ENCODE measurements around the gene PIGS. TPM values are rescaled to one million over a fixed set of nuclear protein-coding genes. Genes with fewer than 3 reads are reported as not detected.

The PIGS gene
- total and polyA plus RNA-seq, 2 donors (not counting 1 experiment from before 2014, with no cell fraction given): 53.7 to 68.4 TPM

DNA sequence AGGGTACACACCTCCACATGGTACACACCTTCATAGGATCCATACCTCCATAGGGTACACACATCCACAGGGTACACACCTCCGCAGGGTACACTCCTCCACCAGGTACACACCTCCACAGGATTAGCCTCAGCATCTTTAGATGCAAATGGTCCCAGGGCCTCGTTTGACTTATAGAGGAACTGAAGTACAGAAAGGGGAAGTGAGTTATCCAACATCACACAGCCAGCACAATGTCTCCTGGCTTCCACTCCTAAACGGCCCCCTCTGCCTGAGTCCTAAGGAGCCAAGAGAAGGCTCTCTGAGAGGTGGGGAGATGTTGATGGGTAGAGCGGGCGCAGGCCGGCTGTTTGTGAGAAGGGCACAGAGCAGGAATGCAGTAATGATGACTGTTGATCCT lies 53.2 kb downstream of the PIGS start:
- Histone ChIP-seq H3K27me3 (ENCODE audit: control insufficient read depth, insufficient read depth, low read length) (no peaks in the 10 kb centered on the region), H4K20me1 (ENCODE audit: control insufficient read depth, extremely low read depth, insufficient read depth, low read length) (no peaks in the 10 kb centered on the region), H3K79me2 (ENCODE audit: control insufficient read depth, insufficient read depth, low read length) (no peaks in the 10 kb centered on the region), H3K9me3 (ENCODE audit: control insufficient read depth, insufficient read depth, low read depth, low read length) (no peaks in the 10 kb centered on the region), H3K4me3 (replicated peaks in 1 of 4; ENCODE audit: control extremely low read depth in 1 of 4, insufficient read depth in 1 of 4, low read depth in 3 of 4, low read length in 4 of 4) (no peak overlapping the region), H3K36me3 (ENCODE audit: control insufficient read depth, insufficient read depth, low read length) (no peaks in the 10 kb centered on the region), H3K27ac (ENCODE audit: insufficient read depth, low read length) (no peak overlapping the region), H3K4me2 (ENCODE audit: extremely low read depth, insufficient read depth, low read length) (no peak overlapping the region), H2AFZ (ENCODE audit: low read length) (no peak overlapping the region), H3K9ac (ENCODE audit: insufficient read depth, low read length) (no peak overlapping the region), H3K4me1 (ENCODE audit: control insufficient read depth, extremely low read depth, insufficient read depth, low read length) (no peaks in the 10 kb centered on the region)
- no peak for DNase-seq (ENCODE audit: low read depth in 2 of 2)
- TF ChIP-seq, protein P1, sequence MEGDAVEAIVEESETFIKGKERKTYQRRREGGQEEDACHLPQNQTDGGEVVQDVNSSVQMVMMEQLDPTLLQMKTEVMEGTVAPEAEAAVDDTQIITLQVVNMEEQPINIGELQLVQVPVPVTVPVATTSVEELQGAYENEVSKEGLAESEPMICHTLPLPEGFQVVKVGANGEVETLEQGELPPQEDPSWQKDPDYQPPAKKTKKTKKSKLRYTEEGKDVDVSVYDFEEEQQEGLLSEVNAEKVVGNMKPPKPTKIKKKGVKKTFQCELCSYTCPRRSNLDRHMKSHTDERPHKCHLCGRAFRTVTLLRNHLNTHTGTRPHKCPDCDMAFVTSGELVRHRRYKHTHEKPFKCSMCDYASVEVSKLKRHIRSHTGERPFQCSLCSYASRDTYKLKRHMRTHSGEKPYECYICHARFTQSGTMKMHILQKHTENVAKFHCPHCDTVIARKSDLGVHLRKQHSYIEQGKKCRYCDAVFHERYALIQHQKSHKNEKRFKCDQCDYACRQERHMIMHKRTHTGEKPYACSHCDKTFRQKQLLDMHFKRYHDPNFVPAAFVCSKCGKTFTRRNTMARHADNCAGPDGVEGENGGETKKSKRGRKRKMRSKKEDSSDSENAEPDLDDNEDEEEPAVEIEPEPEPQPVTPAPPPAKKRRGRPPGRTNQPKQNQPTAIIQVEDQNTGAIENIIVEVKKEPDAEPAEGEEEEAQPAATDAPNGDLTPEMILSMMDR (conservative IDR thresholded peaks at IDR 0.05 in 1 of 2, IDR thresholded peaks at IDR 0.05 in 1 of 2; ENCODE audit: low read depth in 1 of 2, low read length in 2 of 2): no peak
- TF ChIP-seq EZH2 (IDR thresholded peaks at IDR 0.05; ENCODE audit: low read length, missing control alignments): no peak

DNA sequence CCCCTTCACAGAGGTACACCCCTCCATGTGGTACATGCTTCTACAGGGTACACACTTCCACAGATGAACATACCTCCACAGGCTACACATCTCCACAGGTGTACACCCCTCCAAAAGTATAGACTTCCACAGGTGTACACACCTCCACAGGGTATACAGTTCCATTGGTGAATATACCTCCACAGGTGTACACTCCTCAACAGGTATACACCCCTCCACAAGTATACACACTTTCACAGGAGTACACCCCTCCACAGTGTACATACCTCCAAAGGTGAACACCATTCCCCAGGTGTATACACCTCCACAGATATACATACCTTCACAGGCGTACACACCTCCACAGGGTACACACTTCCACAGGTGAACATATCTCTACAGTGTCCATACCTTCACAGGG lies 55.8 kb downstream of the PIGS start:
- Histone ChIP-seq H3K36me3 (ENCODE audit: control insufficient read depth, insufficient read depth, low read length) (no peaks in the 10 kb centered on the region), H3K9ac (ENCODE audit: insufficient read depth, low read length) (no peak overlapping the region), H4K20me1 (ENCODE audit: control insufficient read depth, extremely low read depth, insufficient read depth, low read length) (no peaks in the 10 kb centered on the region), H3K27ac (ENCODE audit: insufficient read depth, low read length) (no peak overlapping the region), H3K79me2 (ENCODE audit: control insufficient read depth, insufficient read depth, low read length) (no peaks in the 10 kb centered on the region), H3K27me3 (ENCODE audit: control insufficient read depth, insufficient read depth, low read length) (peaks cover 2% of the 10 kb centered on the region), H2AFZ (ENCODE audit: low read length) (no peak overlapping the region), H3K4me3 (replicated peaks in 1 of 4; ENCODE audit: control extremely low read depth in 1 of 4, insufficient read depth in 1 of 4, low read depth in 3 of 4, low read length in 4 of 4) (no peak overlapping the region), H3K9me3 (ENCODE audit: control insufficient read depth, insufficient read depth, low read depth, low read length) (no peaks in the 10 kb centered on the region), H3K4me1 (ENCODE audit: control insufficient read depth, extremely low read depth, insufficient read depth, low read length) (no peaks in the 10 kb centered on the region), H3K4me2 (ENCODE audit: extremely low read depth, insufficient read depth, low read length) (no peak overlapping the region)
- TF ChIP-seq, protein P1 (conservative IDR thresholded peaks at IDR 0.05 in 1 of 2, IDR thresholded peaks at IDR 0.05 in 1 of 2; ENCODE audit: low read depth in 1 of 2, low read length in 2 of 2): no peak
- TF ChIP-seq EZH2 (IDR thresholded peaks at IDR 0.05; ENCODE audit: low read length, missing control alignments): no peak
- DNase-seq (ENCODE audit: low read depth in 2 of 2): no peak

DNA sequence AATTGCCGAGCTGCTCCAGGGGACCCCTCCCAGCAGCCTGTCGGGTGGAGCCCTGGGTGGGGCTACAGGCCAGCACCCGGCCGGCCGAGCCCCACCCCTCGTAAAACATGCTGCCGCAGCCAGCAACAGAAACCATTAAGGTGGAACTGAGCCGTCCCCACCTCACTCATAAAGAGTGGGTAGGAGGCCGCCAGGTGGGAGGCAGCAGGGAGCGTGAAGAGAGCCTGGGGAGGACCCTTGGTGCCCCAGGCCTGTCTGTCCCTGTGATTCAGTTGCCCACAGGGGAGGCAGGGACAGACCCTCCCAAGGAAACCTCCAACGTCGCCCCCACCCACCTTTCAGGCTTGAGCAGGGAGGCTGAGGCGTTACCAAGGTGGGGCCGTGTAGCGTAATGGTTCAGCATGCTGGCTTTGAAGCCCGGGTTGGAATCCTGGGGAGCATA lies 56.7 kb downstream of the PIGS start:
- Histone ChIP-seq H3K79me2 (ENCODE audit: control insufficient read depth, insufficient read depth, low read length) (no peaks in the 10 kb centered on the region), H3K4me2 (ENCODE audit: extremely low read depth, insufficient read depth, low read length) (no peak overlapping the region), H3K4me1 (ENCODE audit: control insufficient read depth, extremely low read depth, insufficient read depth, low read length) (no peaks in the 10 kb centered on the region), H3K9ac (ENCODE audit: insufficient read depth, low read length) (no peak overlapping the region), H3K9me3 (ENCODE audit: control insufficient read depth, insufficient read depth, low read depth, low read length) (no peaks in the 10 kb centered on the region), H3K4me3 (replicated peaks in 1 of 4; ENCODE audit: control extremely low read depth in 1 of 4, insufficient read depth in 1 of 4, low read depth in 3 of 4, low read length in 4 of 4) (no peak overlapping the region), H4K20me1 (ENCODE audit: control insufficient read depth, extremely low read depth, insufficient read depth, low read length) (no peaks in the 10 kb centered on the region), H3K27me3 (ENCODE audit: control insufficient read depth, insufficient read depth, low read length) (peaks cover 6% of the 10 kb centered on the region), H2AFZ (ENCODE audit: low read length) (no peak overlapping the region), H3K36me3 (ENCODE audit: control insufficient read depth, insufficient read depth, low read length) (no peaks in the 10 kb centered on the region), H3K27ac (ENCODE audit: insufficient read depth, low read length) (no peak overlapping the region)
- TF ChIP-seq EZH2 (IDR thresholded peaks at IDR 0.05; ENCODE audit: low read length, missing control alignments): no peak
- TF ChIP-seq, protein P1 (conservative IDR thresholded peaks at IDR 0.05 in 1 of 2, IDR thresholded peaks at IDR 0.05 in 1 of 2; ENCODE audit: low read depth in 1 of 2, low read length in 2 of 2): no peak
- DNase-seq (ENCODE audit: low read depth in 2 of 2): no peak
